HG03175 (cell line): ENCODE measurements around the gene FAM83D.
A peak's percentile ranks its signal among the peaks of the same experiment; 100 is the strongest.
"Not testable (repeated sequence)": the region's sequence is repeated elsewhere in the genome, so short reads cannot be mapped to it uniquely, and the experiment has no call there.

ENCODE experiments used
- ATAC-seq: cut with Tn5 transposase; IDR thresholded peaks from one replicate; pipeline ENCODE4 v1.9.1; 2021; ENCODE audit warnings: mild to moderate bottlenecking, moderate library complexity; ENCODE audit not compliant: unreplicated experiment

Gene FAM83D

GRCh38 chr20:38962044-38962927 lies 36.1 kb downstream of the FAM83D start, which contains the start of gene DHX35:
Gene DHX35, plus strand, starts transcription at chr20:38962344. Its CDS starts 24 bp downstream, at chr20:38962368.
- ATAC-seq, result peak; percentile 97

GRCh38 chr20:38962928-38963401 lies 36.7 kb downstream of the FAM83D start:
- no peak for ATAC-seq

DNA sequence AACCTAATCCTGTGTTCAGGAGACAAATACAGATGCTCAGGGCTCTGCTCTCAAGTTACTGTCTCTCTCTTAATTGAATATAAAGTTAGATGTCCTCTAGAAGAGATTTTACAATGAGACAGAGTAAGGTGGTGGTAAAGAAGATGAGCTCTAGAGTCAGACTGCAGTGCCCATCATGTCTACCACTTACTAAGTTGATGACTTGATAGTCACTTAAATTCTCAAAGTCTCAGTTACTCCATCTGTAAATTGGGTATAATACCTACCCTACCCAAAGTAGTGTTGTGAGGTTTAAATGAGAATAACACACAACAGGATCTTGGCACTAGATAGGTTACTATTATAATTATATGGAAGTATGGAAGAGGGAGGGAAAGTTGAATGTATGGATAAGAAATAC lies 37.5 kb downstream of the FAM83D start:
- no peak for ATAC-seq

GRCh38 chr20:38965264-38965663 lies 39.0 kb downstream of the FAM83D start:
- no peak for ATAC-seq

GRCh38 chr20:38968090-38968489 lies 41.9 kb downstream of the FAM83D start:
- no peak for ATAC-seq

- ATAC-seq, result no peak
Observed at GRCh38 chr20:38969708-38970107, 43.5 kb downstream of the FAM83D start.

DNA sequence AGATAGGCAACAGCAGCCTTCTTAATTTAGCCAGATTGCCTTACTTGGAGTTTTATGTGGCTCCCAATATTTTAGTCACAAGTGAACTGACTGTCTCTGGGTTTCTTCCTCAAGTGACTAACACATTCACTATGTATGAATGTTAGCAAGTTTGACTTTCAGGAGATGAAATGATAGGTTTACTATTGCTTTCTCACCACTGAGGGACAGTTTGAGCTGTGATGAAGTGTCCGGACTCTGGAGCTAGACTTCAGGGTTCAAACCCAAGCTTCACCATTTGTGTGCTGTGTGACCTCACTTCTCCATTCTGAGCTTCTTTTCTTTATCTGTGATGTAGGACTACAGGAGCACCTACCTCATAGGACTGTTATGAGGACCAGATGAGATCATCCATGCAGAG lies 44.1 kb downstream of the FAM83D start:
- ATAC-seq, result no peak

DNA sequence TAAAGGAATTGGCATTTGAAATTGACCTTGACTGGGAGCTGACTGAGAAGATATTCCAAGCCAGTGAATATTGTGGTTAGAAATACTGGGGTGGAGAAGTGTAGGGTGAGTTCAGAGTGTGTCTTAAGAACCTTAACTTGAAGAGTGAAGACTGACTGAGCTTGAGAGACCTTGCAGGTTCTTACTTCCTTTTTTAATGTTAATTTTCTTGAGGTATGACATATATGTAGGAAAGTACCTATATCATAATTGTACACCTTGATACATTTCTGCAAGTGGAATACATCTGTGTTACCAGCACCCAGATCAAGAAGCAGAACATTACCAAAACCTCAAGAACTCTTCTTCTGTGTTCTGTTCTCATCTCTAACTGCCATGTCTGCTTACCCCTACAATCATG lies 46.9 kb downstream of the FAM83D start:
- ATAC-seq, result no peak

DNA sequence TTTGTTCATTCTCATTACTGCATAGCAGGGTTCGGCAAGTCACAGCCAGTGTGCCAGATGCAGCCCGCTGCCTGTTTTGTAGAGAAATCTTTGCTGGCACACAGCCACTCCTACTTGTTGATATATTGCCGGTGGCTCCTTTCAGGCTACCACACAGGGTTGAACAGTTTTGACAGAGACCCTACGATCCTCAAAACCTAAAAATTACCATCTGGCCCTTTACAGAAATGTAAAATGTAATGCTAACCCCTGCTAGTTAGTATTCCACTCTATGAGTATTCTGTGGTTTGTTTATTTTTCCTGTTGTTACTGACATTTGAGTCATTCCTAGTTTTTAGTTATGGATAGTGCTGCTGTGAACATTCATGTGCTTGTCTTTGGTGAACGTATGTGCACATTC lies 47.4 kb downstream of the FAM83D start:
- ATAC-seq, result no peak

DNA sequence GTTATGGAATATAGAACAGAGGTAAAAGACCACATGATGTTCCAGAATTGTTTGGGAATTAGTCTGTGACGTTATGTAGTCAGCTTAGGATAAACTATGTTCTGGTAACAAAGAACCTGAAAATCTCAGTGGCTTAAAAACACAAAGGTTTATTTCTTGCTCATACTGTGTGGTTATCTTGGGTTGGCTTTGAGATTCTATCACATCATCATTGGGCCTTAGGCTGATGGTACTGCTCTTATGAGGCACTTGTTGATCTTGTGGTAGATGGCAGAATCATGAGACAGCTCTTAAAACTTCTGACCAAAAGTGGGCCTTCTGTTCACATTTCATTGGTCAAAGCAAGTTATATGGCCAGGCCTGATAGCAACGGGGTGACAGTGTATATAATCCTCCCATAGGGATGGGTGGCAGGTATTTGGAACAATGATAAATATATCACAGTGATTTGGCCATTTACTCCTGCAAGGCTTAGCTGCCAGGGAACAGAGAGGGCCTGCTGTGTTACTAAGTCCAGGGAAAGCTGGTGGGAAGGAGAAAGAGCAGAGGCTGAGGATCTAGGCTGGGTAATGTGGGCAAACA lies 49.4 kb downstream of the FAM83D start:
- no peak for ATAC-seq

DNA sequence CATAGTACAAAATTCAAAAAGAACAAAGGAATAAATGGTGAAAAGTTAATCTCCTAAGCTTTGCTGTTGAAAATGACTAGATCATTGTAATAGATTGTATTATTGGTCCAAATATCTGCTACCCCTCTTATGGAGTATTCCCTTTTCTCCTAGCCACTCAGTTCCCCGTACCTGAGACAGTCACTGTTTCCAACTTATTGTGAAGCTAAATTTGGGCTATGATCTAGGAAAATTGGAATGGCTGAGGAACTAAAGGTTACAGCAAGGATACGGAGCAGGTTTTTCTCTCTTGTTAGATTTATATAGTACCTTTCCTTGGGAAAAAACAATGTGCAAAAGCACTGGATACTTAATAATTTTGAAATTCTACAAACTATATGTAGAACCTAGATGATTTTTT lies 53.2 kb downstream of the FAM83D start:
- ATAC-seq, result no peak

DNA sequence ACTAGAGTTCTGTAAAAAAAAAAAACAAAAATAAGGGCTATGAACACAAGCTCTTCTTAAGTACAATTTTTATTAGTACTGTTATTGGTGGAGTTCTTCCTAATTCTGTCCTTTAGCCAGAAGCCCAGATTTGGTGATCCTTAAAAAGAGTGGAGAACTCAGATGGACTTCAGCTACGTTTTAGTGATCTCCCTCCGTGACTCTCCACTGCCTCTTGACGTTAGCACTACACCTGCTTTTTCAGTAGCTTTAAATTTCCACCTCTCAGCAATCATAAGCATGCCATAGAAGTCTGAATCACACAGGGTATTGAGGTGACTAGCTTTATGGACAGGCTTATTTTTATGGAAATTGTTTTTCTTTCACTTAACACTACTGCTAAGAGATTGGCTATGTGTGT lies 53.6 kb downstream of the FAM83D start:
- no peak for ATAC-seq

- no peak for ATAC-seq
Observed at GRCh38 chr20:38982291-38982690, 56.1 kb downstream of the FAM83D start.

GRCh38 chr20:38985060-38985459 lies 58.8 kb downstream of the FAM83D start:
- ATAC-seq, result no peak

GRCh38 chr20:38985603-38986170 lies 59.5 kb downstream of the FAM83D start:
- ATAC-seq, result no peak

DNA sequence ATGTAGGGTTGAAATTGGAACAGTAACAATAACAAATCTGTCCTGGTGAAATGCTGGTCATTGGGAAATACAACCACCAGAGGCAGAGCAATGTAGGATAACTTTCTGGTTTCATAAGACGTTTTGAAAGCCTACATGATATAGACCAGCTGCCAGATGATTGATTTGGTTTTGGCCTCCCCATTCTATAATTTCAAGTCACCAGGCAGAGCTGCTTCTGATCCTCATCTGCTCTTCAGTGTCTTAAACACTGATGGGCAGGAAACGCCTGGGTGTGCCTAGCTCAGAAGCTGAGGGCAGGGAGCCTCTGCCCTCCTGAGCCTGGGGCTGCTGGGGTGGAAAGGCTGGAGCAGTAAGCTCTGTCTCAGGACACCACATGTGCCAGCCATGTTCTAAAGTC lies 60.4 kb downstream of the FAM83D start:
- no peak for ATAC-seq

DNA sequence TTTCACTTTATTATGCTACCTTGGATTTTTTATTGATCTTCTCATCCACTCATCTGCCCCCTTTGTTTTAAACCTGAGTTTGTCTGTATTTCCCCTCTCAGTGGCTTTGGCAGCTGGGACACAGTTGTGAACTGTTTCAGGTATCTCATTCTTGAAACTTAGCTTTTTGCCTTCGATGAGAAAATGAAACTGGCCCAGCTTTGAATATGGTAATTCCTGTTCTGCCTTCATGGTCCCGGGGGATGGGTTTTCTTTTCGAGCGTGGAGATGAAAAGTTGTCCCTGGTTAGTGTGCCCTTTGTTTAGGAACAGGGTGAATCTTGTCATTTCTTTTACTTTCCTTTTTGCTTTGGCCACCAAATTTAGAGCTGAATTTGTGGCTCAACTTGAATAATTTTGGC lies 61.6 kb downstream of the FAM83D start:
- ATAC-seq, result peak; percentile 71

DNA sequence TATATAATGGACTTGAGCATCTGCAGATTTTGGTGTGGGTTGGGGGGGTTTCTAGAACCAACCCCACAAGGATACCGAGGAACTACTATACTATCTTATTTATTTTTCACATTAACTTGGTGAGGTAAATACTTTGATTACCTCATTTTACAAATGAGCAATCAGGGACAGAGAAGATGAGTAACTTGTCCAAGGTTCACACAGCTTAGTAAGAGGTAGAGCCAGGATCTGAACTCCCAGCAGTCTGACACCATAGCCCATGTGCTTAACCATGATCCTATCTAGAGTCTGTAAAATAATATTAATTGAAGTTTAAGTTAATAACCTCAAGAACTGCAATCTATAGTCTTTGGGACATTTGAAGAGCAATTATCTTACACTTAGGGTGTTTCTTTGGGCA lies 64.5 kb downstream of the FAM83D start:
- ATAC-seq, result no peak

- ATAC-seq, result no peak
Observed at GRCh38 chr20:38991814-38992704, 65.8 kb downstream of the FAM83D start.

DNA sequence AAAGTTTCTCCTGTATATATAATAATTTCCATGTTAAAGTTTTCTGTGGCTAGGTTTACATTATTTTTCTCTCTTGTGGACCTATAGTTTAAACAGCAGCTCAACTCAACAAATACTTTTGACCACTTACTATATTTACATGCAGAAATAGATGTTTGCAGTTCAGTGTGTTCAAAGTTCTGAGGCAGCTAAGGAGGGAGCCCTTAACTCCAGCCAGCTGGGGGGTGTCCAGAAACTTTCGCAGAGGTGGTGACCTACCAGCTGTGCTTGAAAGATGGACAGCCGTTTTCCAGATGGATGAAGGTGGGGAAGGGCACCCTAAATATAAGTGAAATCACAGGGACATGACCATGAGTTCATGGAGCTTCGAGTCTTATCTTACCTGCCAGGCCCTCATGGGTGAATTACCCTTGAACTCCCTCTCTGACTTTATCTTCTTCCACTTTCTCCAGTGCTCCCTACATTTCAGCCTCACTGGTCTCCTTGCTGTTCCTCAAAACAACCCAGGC lies 69.4 kb downstream of the FAM83D start:
- no peak for ATAC-seq

- not testable (repeated sequence) for ATAC-seq
Observed at GRCh38 chr20:38996866-38997265, 70.6 kb downstream of the FAM83D start.
